A549 (cell line): Measurements from ENCODE around the gene NME7. TPM values are rescaled to one million over a fixed set of nuclear protein-coding genes. Genes with fewer than 3 reads are reported as not detected.

Source experiments
- ATAC-seq, 2 experiments: fragments of 200-7000 bp in 1 of 2; fragments of >200 bp in 1 of 2; cut with Nextera tagmentation in 1 of 2; cut with Tn5 transposase in 1 of 2; 3 replicates each; pipeline versions ENCODE4 v1.8.0 to v1.9.1; 2018 to 2020; ENCODE audit warnings: mild to moderate bottlenecking in 1 of 2, moderate library complexity in 1 of 2
- CTCF ChIA-PET: fragments of 300-600 bp; sonication (Branson Sonifier 250); formaldehyde crosslinking; extraction: SDS; loops from one replicate; lab custom pipeline; 2021; ENCODE audit warnings: antibody characterized with exemption, inconsistent platforms; lab: Yijun Ruan, JAX
- POLR2A ChIA-PET: fragments of 350-600 bp; formaldehyde crosslinking; extraction: SDS; loops from one replicate; lab custom pipeline; 2021; ENCODE audit warnings: antibody characterized with exemption, inconsistent platforms; lab: Yijun Ruan, JAX
- DNase-seq, 2 experiments: peaks; one replicate each; pipeline versions ENCODE4 v3.0.0 to v3.0.0-alpha.2; 2011 to 2016; ENCODE audit warnings: low read depth in 1 of 2, low spot score in 1 of 2
- FAIRE-seq: peaks from 2 replicates; lab custom pipeline; 2011; peaks lifted over from hg19 to GRCh38; lab: Jason Lieb, UNC
- H3K27ac ChIP-seq, 2 experiments: fragments of >200 bp; sonication (Bioruptor Twin); formaldehyde crosslinking; 3 replicates each; pipeline ENCODE4 v1.5.1; 2016 to 2017
- H3K4me1 ChIP-seq: fragments of >200 bp; sonication (Bioruptor Twin); formaldehyde crosslinking; 3 replicates; pipeline ENCODE4 v1.6.1; 2016
- H3K4me2 ChIP-seq: fragments of >200 bp; sonication (Bioruptor Twin); formaldehyde crosslinking; 3 replicates; pipeline ENCODE4 v1.6.1; 2016
- H3K4me3 ChIP-seq: fragments of >200 bp; sonication (Bioruptor Twin); formaldehyde crosslinking; 3 replicates; pipeline ENCODE4 v1.5.1; 2016
- H3K9me3 ChIP-seq: fragments of >200 bp; sonication (Bioruptor Twin); formaldehyde crosslinking; 3 replicates; pipeline ENCODE4 v1.6.1; 2016
- BCL3 ChIP-seq: fragments of >200 bp; sonication (Bioruptor Twin); formaldehyde crosslinking; IDR thresholded peaks from 3 replicates; pipeline ENCODE4 v1.6.1; 2016
- CEBPB ChIP-seq, 2 experiments: fragments of >200 bp in 1 of 2; sonication (Bioruptor Twin) in 1 of 2; formaldehyde crosslinking in 1 of 2; IDR thresholded peaks; 2 replicates each; pipeline ENCODE4 v1.6.1; 2012 to 2016
- CHD2 ChIP-seq: fragments of 150-350 bp; IDR thresholded peaks from 2 replicates; pipeline ENCODE4 v1.6.1; 2014; ENCODE audit warnings: low read length; ENCODE audit not compliant: partially characterized antibody
- EHF ChIP-seq: fragments of 250-450 bp; sonication (Bioruptor Pico); IDR thresholded peaks from 2 replicates; pipeline ENCODE4 v1.5.0; 2020; ENCODE audit warnings: mild to moderate bottlenecking
- FOSL2 ChIP-seq, 2 experiments: fragments of 450-650 bp in 1 of 2; fragments of >200 bp in 1 of 2; sonication (Bioruptor Twin) in 1 of 2; formaldehyde crosslinking; IDR thresholded peaks; 2 replicates each; pipeline versions ENCODE4 v1.5.0 to v1.6.1; 2016 to 2020; ENCODE audit warnings: mild to moderate bottlenecking in 1 of 2, moderate library complexity in 1 of 2
- FOXS1 ChIP-seq: fragments of 250-450 bp; sonication (Bioruptor Pico); IDR thresholded peaks from 2 replicates; pipeline ENCODE4 v1.5.0; 2020; ENCODE audit warnings: mild to moderate bottlenecking, moderate library complexity
- HOXB5 ChIP-seq: fragments of 250-450 bp; sonication (Bioruptor Pico); IDR thresholded peaks from 2 replicates; pipeline ENCODE4 v1.5.0; 2020; ENCODE audit warnings: mild to moderate bottlenecking, moderate library complexity
- JUN ChIP-seq, 2 experiments: fragments of >200 bp; sonication (Bioruptor Twin); formaldehyde crosslinking; IDR thresholded peaks; 2 replicates in 1 of 2; 3 replicates in 1 of 2; pipeline ENCODE4 v1.6.1; 2016 to 2017
- KDM5A ChIP-seq: fragments of 200-600 bp; sonication (generic); IDR thresholded peaks from 2 replicates; pipeline ENCODE4 v1.6.1; 2016; ENCODE audit warnings: antibody characterized with exemption, mild to moderate bottlenecking
- MAZ ChIP-seq: fragments of 150-350 bp; IDR thresholded peaks from 2 replicates; pipeline ENCODE4 v1.6.1; 2014; ENCODE audit warnings: antibody characterized with exemption, low read depth, low read length, borderline replicate concordance
- MYC ChIP-seq: IDR thresholded peaks from 2 replicates; pipeline ENCODE4 v1.6.1; 2012; ENCODE audit warnings: mild to moderate bottlenecking, inconsistent platforms, low read length, improper control_type of control experiment, borderline replicate concordance
- NR3C1 ChIP-seq: fragments of >200 bp; sonication (Bioruptor Twin); formaldehyde crosslinking; IDR thresholded peaks from 3 replicates; pipeline ENCODE4 v1.6.1; 2017
- POLR2AphosphoS2 ChIP-seq: conservative IDR thresholded peaks from 2 replicates; pipeline ENCODE4 v1.6.1; 2012; ENCODE audit warnings: low read length, improper control_type of control experiment, inconsistent platforms
- RAD21 ChIP-seq, 2 experiments: fragments of >200 bp in 1 of 2; sonication (Bioruptor Twin) in 1 of 2; formaldehyde crosslinking in 1 of 2; IDR thresholded peaks in 1 of 2; conservative IDR thresholded peaks in 1 of 2; 2 replicates in 1 of 2; 3 replicates in 1 of 2; pipeline ENCODE4 v1.6.1; 2012 to 2018; ENCODE audit warnings: inconsistent platforms in 1 of 2
- ZC3H11A ChIP-seq: fragments of 450-650 bp; IDR thresholded peaks from 2 replicates; pipeline ENCODE4 v1.6.1; 2014; ENCODE audit warnings: antibody characterized with exemption, mild to moderate bottlenecking
- ZSCAN20 ChIP-seq: fragments of 250-450 bp; sonication (Bioruptor Pico); IDR thresholded peaks from 2 replicates; pipeline ENCODE4 v1.8.0; 2022; ENCODE audit warnings: mild to moderate bottlenecking, moderate library complexity
- WGBS: methylation state at CpG from one replicate; pipeline ENCODE4 v1.1.6; 2017; ENCODE audit errors: missing lambda C conversion rate; 5-methylcytosine and 5-hydroxymethylcytosine counted together
- polyA plus RNA-seq, 4 experiments: library from polyadenylated mRNA; depleted of rRNA in 3 of 4; stranded (reverse); fragments of >200 nt; fragmentation: RNase III in 1 of 4; extraction: RNeasy Plus Mini Kit Qiagen cat#74134 plus additional on column Dnase treatment in 1 of 4; gene quantifications; 2 replicates in 3 of 4; 3 replicates in 1 of 4; pipeline ENCODE4 v1.2.3, GENCODE V29; 2011 to 2017
- TF ChIP-seq, protein P1 (sequence below): fragments of 450-650 bp; IDR thresholded peaks from 2 replicates; pipeline ENCODE4 v1.6.1; 2014; ENCODE audit warnings: antibody characterized with exemption

NME7 gene
- polyA plus RNA-seq, 2 of the 4 experiments (the other 2 are of a cell fraction), result 39.5 to 62.3 TPM

GRCh38 chr1:169326261-169326955 lies 41.2 kb downstream of the NME7 start:
- DNase-seq (peak in 1 of 2 experiments; percentile 4), ATAC-seq (peak; percentile 59 to 62; a peak in 5 of 6 replicates), FAIRE-seq (no peak)
- peaks cover 30% of the 10 kb centered on the region for H3K4me1 ChIP-seq
- peaks cover 12% of the 10 kb centered on the region; the same call in 1 of the 3 replicates for H3K9me3 ChIP-seq
- H3K4me2 ChIP-seq, result peak overlapping the region; percentile 74
- ChIA-PET POLR2A (no interaction called here), CTCF (interaction anchor here (2.1 kb wide), 1 partner anchor 723 kb away, joined by 7 read pairs; no protein-coding TSS in a partner anchor)
- TF ChIP-seq POLR2AphosphoS2, result no peak
- TF ChIP-seq, protein P1, sequence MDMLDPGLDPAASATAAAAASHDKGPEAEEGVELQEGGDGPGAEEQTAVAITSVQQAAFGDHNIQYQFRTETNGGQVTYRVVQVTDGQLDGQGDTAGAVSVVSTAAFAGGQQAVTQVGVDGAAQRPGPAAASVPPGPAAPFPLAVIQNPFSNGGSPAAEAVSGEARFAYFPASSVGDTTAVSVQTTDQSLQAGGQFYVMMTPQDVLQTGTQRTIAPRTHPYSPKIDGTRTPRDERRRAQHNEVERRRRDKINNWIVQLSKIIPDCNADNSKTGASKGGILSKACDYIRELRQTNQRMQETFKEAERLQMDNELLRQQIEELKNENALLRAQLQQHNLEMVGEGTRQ, result no peak
- no peak for TF ChIP-seq HOXB5 (CRISPR knock-in tag)
- no peak for TF ChIP-seq CHD2
- no peak for TF ChIP-seq RAD21 (conservative IDR thresholded peaks at IDR 0.05 in 1 of 2, IDR thresholded peaks at IDR 0.05 in 1 of 2)
- TF ChIP-seq FOXS1 (CRISPR knock-in tag), result no peak
- no peak for TF ChIP-seq MAZ
- TF ChIP-seq EHF (CRISPR knock-in tag), result no peak
- no peak for TF ChIP-seq ZSCAN20 (CRISPR knock-in tag)
- no peak for TF ChIP-seq ZC3H11A
- TF ChIP-seq MYC, result no peak
- peak overlapping the region; percentile 60 to 82 for H3K27ac ChIP-seq
- 49% methylated on average over 3 of the region's 3 CpGs for whole genome bisulfite sequencing
- no peak overlapping the region for H3K4me3 ChIP-seq

GRCh38 chr1:169325117-169325516 lies 42.5 kb downstream of the NME7 start:
- DNase-seq (peak in 1 of 2 experiments; percentile 14), FAIRE-seq (no peak), ATAC-seq (peak in 1 of 2 experiments; percentile 43; a peak in 2 of 6 replicates)
- peaks cover 35% of the 10 kb centered on the region for H3K4me1 ChIP-seq
- ChIA-PET POLR2A (no interaction called here), CTCF (interaction anchor here (1.3 kb wide), 1 partner anchor 23 kb away, joined by 4 read pairs; no protein-coding TSS in a partner anchor)
- peak overlapping the region in 1 of 2 experiments; percentile 25; a peak in 1 of 6 replicates for H3K27ac ChIP-seq
- TF ChIP-seq EHF (CRISPR knock-in tag) (no peak), KDM5A (no peak), ZC3H11A (no peak), NR3C1 (no peak), FOXS1 (CRISPR knock-in tag) (no peak)
- peaks cover 2% of the 10 kb centered on the region; the same call in 1 of the 3 replicates for H3K9me3 ChIP-seq
- H3K4me2 ChIP-seq, result 0 out of 3 replicates have a peak overlapping the region, but pooled peaks have one; percentile 15
- H3K4me3 ChIP-seq, result no peak overlapping the region
- 91% methylated on average over 1 of the region's 1 CpG for WGBS

- ATAC-seq (no peak), FAIRE-seq (no peak), DNase-seq (no peak)
- Histone ChIP-seq H3K27ac (no peak overlapping the region), H3K4me2 (no peak overlapping the region), H3K9me3 (no peaks in the 10 kb centered on the region), H3K4me3 (no peak overlapping the region), H3K4me1 (peaks cover 29% of the 10 kb centered on the region)
- 95% methylated on average over 3 of the region's 3 CpGs for WGBS
- ChIA-PET POLR2A (interaction anchor here (1.1 kb wide), 1 partner anchor 10 kb away, joined by 3 read pairs; no protein-coding TSS in a partner anchor), CTCF (interaction anchor here (1.3 kb wide), 1 partner anchor 719 kb away, joined by 3 read pairs; no protein-coding TSS in a partner anchor)
- TF ChIP-seq BCL3, result no peak
- no peak for TF ChIP-seq FOXS1 (CRISPR knock-in tag)
- TF ChIP-seq JUN (IDR thresholded peaks at IDR 0.05), result no peak
Measured at GRCh38 chr1:169322138-169322537, 45.5 kb downstream of the NME7 start.

- no peaks in the 10 kb centered on the region for H3K9me3 ChIP-seq
- TF ChIP-seq CHD2 (no peak), FOSL2 (IDR thresholded peaks at IDR 0.05) (0 out of 2 replicates have a peak, but pooled peaks have one; percentile 27), FOSL2 (CRISPR knock-in tag; IDR thresholded peaks at IDR 0.05) (peak; percentile 64), MYC (no peak), CEBPB (IDR thresholded peaks at IDR 0.05) (peak; percentile 55 to 77; a peak in 3 of 4 replicates)
- WGBS, result 48% methylated on average over 1 of the region's 1 CpG
- 0 out of 3 replicates have a peak overlapping the region, but pooled peaks have one; percentile 6 for H3K4me2 ChIP-seq
- ChIA-PET CTCF (interaction anchor here (1.3 kb wide), 1 partner anchor 718 kb away, joined by 3 read pairs; no protein-coding TSS in a partner anchor), POLR2A (interaction anchor here (1.1 kb wide), 1 partner anchor 9 kb away, joined by 3 read pairs; no protein-coding TSS in a partner anchor)
- no peak for FAIRE-seq
- no peak overlapping the region for H3K4me3 ChIP-seq
- peak in 1 of 2 experiments; percentile 36; a peak in 1 of 6 replicates for ATAC-seq
- no peak overlapping the region for H3K27ac ChIP-seq
- peak; percentile 3 to 18 for DNase-seq
- peaks cover 23% of the 10 kb centered on the region for H3K4me1 ChIP-seq
Measured at GRCh38 chr1:169321539-169321938, 46.1 kb downstream of the NME7 start.
